Skin epidermis (tissue), 12 donors: Measurements from ENCODE around the gene KRTAP10-2.

Experiments
- H3K27ac ChIP-seq, 21 experiments: fragments of 200-600 bp; sonication (generic) in 11 of 21; one replicate each; pipeline ENCODE4 v1.5.0; 2020; ENCODE audit warnings: mild to moderate bottlenecking in 3 of 21, inconsistent platforms in 2 of 21, moderate library complexity in 2 of 21
- H3K4me3 ChIP-seq, 7 experiments: fragments of 200-600 bp; sonication (generic) in 2 of 7; one replicate each; pipeline ENCODE4 v1.5.0; 2020; ENCODE audit warnings: inconsistent platforms in 2 of 7, mild to moderate bottlenecking in 2 of 7, moderate library complexity in 1 of 7

KRTAP10-2 gene

DNA sequence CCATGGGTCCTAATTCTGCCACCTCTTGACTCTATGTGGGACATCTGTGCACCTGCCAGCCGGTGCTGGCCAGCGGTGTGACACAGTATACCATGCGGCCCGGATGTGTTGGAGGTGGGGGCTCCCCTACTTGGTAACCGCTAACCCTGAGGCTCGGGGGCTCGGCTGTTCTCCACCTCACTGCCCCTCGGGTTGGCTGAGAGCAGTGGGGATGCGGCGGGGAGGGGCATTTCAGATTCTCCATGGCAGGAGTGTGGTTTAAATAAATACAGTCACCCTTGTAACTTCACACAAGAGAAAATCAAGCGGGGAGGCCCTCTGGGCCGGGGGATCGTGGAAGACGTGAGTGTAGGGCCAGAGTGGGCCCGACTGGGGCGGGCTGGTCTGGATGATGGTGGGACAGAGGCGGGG is 22.3 kb downstream of the KRTAP10-2 start:
- Histone ChIP-seq H3K27ac (no peak overlapping the region), H3K4me3 (no peak overlapping the region)

- H3K27ac ChIP-seq: no peak overlapping the region
- H3K4me3 ChIP-seq: no peak overlapping the region
Observed at GRCh38 chr21:44528634-44528995, 22.7 kb downstream of the KRTAP10-2 start.

DNA sequence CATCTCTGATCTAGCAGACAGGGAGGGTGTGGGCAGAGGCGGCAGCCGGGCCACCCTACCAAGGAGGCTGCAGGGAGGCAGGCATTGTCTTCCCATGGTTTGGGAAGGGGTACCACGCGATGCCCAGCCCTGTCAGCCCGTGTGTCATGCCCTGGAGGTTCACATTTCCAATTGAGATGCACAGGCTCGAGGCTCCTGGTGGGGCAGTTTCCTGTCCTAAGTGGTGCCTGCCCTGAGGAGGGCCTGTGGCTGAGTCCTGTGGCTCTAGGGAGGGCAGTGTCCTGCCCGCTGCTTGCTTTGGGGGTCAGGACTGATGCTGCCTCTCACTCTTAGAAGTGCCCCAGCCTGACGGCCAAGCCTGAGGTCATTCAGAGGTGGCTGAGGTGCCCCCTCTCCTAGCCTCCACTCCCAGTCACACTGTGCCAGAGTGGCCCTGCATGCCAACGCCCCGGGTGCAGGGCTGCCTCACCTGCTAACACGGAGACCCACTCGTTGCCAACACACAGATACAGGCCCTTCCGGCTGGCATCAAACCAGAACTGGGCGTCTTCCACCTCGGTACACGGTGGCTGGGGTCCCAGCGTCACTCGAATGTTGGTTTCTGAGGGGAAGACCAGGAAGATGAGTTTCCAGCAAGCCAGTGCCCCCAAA is 23.2 kb downstream of the KRTAP10-2 start:
- Histone ChIP-seq H3K27ac (no peak overlapping the region), H3K4me3 (no peak overlapping the region)

DNA sequence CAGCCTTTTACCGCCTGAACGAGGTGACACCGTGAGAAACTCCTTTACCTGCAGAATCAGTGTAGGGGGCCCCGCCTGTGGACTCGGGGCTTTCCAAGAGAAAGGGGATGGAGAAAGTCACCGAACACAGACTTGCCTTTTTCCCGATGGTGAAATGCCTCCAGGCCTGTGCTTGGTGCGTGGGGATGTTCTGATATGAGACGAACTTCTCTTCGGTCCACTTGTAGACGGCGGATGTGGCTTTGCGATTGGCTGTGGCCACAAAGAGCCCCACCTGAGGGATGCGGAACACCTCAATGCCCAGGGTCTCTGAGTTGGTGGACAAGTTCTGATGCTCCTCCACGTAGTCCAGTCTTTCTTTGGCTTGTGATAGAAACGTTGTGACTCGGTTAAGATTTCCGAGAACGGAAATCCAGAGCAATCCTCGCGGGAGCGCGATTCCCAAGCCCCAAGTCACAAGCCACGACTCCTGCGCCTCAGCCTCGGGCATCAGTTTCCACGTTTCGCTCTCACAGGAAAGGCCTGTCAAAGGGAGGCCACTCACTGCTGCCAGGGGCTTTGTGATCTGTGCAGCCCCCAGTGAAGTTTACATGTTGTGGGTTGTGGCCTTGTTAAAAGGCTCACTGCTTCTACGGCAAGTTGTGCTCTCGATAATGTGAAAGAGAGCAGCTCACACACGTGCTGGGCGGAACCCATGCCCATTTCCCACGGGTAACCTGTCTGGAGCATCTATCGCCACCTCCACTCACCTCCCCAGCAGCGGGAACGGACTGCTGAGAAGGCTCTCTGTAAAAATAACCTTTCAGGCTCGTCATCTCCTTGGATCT is 23.9 kb downstream of the KRTAP10-2 start:
- Histone ChIP-seq H3K27ac (no peak overlapping the region), H3K4me3 (no peak overlapping the region)

GRCh38 chr21:44526096-44526997 is 25.0 kb downstream of the KRTAP10-2 start:
- H3K4me3 ChIP-seq: no peak overlapping the region
- no peak overlapping the region for H3K27ac ChIP-seq

GRCh38 chr21:44525391-44526095 is 25.8 kb downstream of the KRTAP10-2 start:
- no peak overlapping the region for H3K4me3 ChIP-seq
- H3K27ac ChIP-seq: no peak overlapping the region

DNA sequence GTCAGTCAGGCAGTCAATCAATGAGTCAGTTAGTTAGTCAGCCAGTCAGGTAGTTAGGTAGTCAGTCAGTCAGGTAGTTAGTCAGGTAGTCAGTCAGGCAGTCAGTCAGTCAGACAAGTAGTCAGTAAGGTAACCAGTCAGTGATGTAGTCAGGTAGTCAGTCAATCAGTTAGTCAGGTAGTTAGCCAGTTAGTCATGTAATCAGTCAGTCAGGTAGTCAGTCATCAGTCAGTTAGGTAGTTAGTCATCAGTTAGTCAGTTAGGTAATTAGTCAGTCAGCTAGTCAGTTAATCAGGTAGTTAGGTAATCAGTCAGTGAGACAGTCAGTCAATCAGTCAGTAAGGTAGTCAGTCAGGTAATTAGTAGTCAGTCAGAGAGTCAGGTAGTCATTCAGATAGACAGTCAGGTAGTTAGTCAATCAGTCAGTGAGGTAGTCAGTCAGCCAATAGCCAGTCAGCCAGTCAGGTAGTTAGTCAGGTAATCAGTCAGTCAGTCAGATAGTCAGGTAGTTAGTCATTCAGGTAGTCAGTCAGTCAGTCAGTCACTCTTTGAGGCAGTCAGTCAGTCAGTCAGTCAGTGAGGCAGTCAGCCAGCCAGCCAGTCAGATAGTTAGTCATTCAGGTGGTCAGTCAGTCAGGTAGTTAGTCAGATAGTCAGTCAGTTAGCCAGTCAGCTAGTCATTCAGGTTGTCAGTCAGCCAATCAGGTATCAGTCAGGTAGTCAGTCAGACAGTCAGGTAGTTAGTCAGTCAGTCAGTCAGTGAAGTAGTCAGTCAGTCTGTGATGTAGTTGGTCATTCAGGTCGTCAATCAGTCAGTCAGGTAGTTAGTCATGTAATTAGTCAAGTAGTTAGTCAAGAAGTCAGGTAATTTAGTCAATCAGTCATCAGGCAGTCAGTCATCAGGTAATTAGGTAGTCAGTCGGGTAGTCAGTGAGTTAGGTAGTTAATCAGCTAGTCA is 26.6 kb downstream of the KRTAP10-2 start:
- Histone ChIP-seq H3K4me3 (no peak overlapping the region), H3K27ac (no peak overlapping the region)

GRCh38 chr21:44523567-44524413 is 27.5 kb downstream of the KRTAP10-2 start:
- Histone ChIP-seq H3K27ac (no peak overlapping the region), H3K4me3 (no peak overlapping the region)

- Histone ChIP-seq H3K27ac (no peak overlapping the region), H3K4me3 (no peak overlapping the region)
Observed at GRCh38 chr21:44522753-44523204, 28.5 kb downstream of the KRTAP10-2 start.

GRCh38 chr21:44521928-44522752 is 29.2 kb downstream of the KRTAP10-2 start:
- H3K4me3 ChIP-seq: no peak overlapping the region

GRCh38 chr21:44521301-44521927 is 29.9 kb downstream of the KRTAP10-2 start:
- no peak overlapping the region for H3K4me3 ChIP-seq
- no peak overlapping the region for H3K27ac ChIP-seq

More at GRCh38 chr21:44521928-44522752, 29.2 kb downstream of the KRTAP10-2 start:
- no peak overlapping the region for H3K27ac ChIP-seq

- Histone ChIP-seq H3K27ac (no peak overlapping the region), H3K4me3 (no peak overlapping the region)
Observed at GRCh38 chr21:44520326-44521300, 30.7 kb downstream of the KRTAP10-2 start.

DNA sequence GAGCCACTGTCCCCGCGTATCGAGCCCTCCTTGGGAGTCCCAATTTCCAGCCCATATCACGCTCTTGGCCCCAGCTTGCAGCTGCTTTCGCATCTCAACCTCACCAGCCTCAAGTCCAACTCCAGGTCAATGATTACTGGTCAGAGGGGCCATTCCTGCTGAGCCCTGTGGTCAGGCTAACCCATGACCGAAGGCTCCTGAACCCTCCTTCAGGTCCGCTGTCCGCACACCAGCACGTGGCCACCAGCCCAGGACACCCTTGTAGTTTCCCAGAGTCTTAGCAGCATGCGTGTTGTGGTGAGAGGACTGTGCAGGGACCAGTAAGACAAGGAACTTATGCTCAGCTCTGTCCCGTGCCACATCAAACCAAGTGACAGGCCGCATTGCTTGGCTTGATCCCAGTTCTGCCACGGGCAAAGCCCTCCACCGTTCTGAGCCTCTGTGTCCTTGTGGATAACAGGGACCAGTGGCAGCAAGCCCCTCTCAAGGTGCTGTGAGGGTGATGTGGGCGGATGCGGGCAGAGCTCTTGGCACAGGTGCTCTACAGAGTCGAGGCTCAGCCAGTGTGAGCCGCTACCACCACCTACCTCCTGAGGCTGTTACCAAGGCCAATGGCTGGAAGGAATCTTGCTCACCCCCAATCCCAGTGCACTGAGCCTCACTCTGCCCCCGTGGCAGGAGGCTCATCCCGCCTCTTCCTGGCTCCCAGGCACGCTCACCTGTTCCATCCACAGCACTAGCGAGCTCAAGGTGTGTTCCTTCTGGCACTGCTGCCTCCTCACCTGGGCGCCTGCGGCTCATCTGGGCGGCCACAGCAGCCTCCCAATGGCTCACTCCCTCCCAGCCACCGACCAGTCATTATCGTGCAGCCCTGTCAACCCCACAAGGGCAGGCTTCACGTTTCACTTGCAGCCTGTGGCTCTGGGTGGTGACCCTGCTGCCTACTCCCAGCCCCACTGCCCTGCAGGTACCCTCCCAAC is 31.7 kb downstream of the KRTAP10-2 start:
- Histone ChIP-seq H3K4me3 (no peak overlapping the region), H3K27ac (no peak overlapping the region)

DNA sequence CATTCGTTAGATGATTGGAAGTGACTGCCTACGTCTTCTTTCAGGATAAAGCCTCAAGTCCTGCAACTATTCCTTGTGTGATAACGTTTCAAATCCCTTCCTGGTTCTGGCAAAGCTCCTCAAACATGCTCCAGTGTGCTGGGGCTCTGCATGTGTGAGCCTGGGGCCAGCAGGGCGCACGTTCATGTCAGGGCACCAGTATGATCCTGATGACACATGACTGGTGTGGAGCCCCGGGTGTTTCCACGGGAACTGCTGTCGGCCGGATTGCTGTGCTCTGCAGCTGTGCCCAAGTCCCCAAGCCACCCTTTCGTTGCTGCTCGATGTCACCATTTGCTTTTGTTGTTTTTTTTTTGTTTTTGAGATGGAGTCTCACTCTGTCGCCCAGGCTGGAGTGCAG is 32.6 kb downstream of the KRTAP10-2 start:
- H3K27ac ChIP-seq: no peak overlapping the region
- no peak overlapping the region for H3K4me3 ChIP-seq
